H9 (cell line): Measurements from ENCODE around the gene TXLNG. TPM values are rescaled to one million over a fixed set of nuclear protein-coding genes. Genes with fewer than 3 reads are reported as not detected.

Experiments used
- DNase-seq: peaks from one replicate; pipeline ENCODE4 v3.0.0-alpha.2; 2017
- H2AFZ ChIP-seq: one replicate; pipeline ENCODE4 v1.6.1; 2013; ENCODE audit warnings: mild to moderate bottlenecking, low read length, control low read depth, moderate library complexity
- H2AK5ac ChIP-seq: 2 replicates; pipeline ENCODE4 v1.6.1; 2013; ENCODE audit warnings: low read length, control low read depth, mixed read lengths; ENCODE audit not compliant: insufficient read length
- H2BK120ac ChIP-seq: one replicate; pipeline ENCODE4 v1.6.1; 2013; ENCODE audit warnings: low read depth, mild to moderate bottlenecking, low read length, control low read depth, inconsistent platforms; ENCODE audit not compliant: poor library complexity, severe bottlenecking
- H2BK12ac ChIP-seq: 2 replicates; pipeline ENCODE4 v1.6.1; 2013; ENCODE audit warnings: low read length, control low read depth, mixed read lengths, low read depth; ENCODE audit not compliant: insufficient read length
- H2BK15ac ChIP-seq: 2 replicates; pipeline ENCODE4 v1.6.1; 2013; ENCODE audit warnings: low read depth, low read length, control low read depth
- H2BK20ac ChIP-seq: one replicate; pipeline ENCODE4 v1.6.1; 2013; ENCODE audit warnings: low read depth, mild to moderate bottlenecking, low read length, control low read depth, inconsistent platforms; ENCODE audit not compliant: poor library complexity, severe bottlenecking
- H2BK5ac ChIP-seq: 2 replicates; pipeline ENCODE4 v1.6.1; 2013; ENCODE audit warnings: low read length, control low read depth, mixed read lengths; ENCODE audit not compliant: insufficient read length
- H3K14ac ChIP-seq: 2 replicates; pipeline ENCODE4 v1.6.1; 2013; ENCODE audit warnings: low read length, control low read depth; ENCODE audit not compliant: insufficient read depth
- H3K18ac ChIP-seq: 2 replicates; pipeline ENCODE4 v1.6.1; 2013; ENCODE audit warnings: low read depth, mild to moderate bottlenecking, mixed read lengths, low read length, control low read depth; ENCODE audit not compliant: insufficient read length
- H3K23ac ChIP-seq: 2 replicates; pipeline ENCODE4 v1.6.1; 2013; ENCODE audit warnings: low read length, control low read depth, mixed read lengths, low read depth; ENCODE audit not compliant: insufficient read length
- H3K23me2 ChIP-seq: 2 replicates; pipeline ENCODE4 v1.6.1; 2013; ENCODE audit warnings: low read depth, mild to moderate bottlenecking, mixed read lengths, low read length, control low read depth; ENCODE audit not compliant: insufficient read length, poor library complexity, severe bottlenecking
- H3K27ac ChIP-seq: 2 replicates; pipeline ENCODE4 v1.5.1; 2013; ENCODE audit warnings: low read length, control low read depth, mixed read lengths, low read depth; ENCODE audit not compliant: insufficient read length
- H3K27me3 ChIP-seq: 2 replicates; pipeline ENCODE4 v1.6.1; 2013; ENCODE audit warnings: low read length, control low read depth, inconsistent platforms; ENCODE audit not compliant: insufficient read depth
- H3K4ac ChIP-seq: 2 replicates; pipeline ENCODE4 v1.6.1; 2013; ENCODE audit warnings: low read depth, mild to moderate bottlenecking, control low read depth, inconsistent platforms, low read length, moderate library complexity
- H3K4me1 ChIP-seq: 2 replicates; pipeline ENCODE4 v1.6.1; 2013; ENCODE audit warnings: low read length, control low read depth, inconsistent platforms; ENCODE audit not compliant: insufficient read depth
- H3K4me2 ChIP-seq: 2 replicates; pipeline ENCODE4 v1.6.1; 2013; ENCODE audit warnings: low read length, control low read depth, mixed read lengths; ENCODE audit not compliant: insufficient read length, insufficient read depth
- H3K56ac ChIP-seq: 2 replicates; pipeline ENCODE4 v1.6.1; 2013; ENCODE audit warnings: low read depth, mild to moderate bottlenecking, mixed read lengths, low read length, control low read depth; ENCODE audit not compliant: insufficient read length
- H3K79me1 ChIP-seq: 2 replicates; pipeline ENCODE4 v1.6.1; 2013; ENCODE audit warnings: low read depth, mild to moderate bottlenecking, moderate library complexity, low read length, control low read depth, inconsistent platforms; ENCODE audit not compliant: insufficient read depth, poor library complexity, severe bottlenecking
- H3K79me2 ChIP-seq: 2 replicates; pipeline ENCODE4 v1.6.1; 2013; ENCODE audit warnings: low read length, control low read depth, inconsistent platforms; ENCODE audit not compliant: insufficient read depth
- H3K9ac ChIP-seq: 2 replicates; pipeline ENCODE4 v1.6.1; 2013; ENCODE audit warnings: low read length, control low read depth, mixed read lengths; ENCODE audit not compliant: insufficient read length; ENCODE audit errors: extremely low read depth
- H3K9me3 ChIP-seq: one replicate; pipeline ENCODE4 v1.6.1; 2013; ENCODE audit warnings: low read depth, low read length, inconsistent platforms; ENCODE audit not compliant: control insufficient read depth
- H3T11ph ChIP-seq: one replicate; pipeline ENCODE4 v1.6.1; 2013; ENCODE audit warnings: mild to moderate bottlenecking, low read length, control low read depth, inconsistent platforms
- H4K20me1 ChIP-seq: one replicate; pipeline ENCODE4 v1.6.1; 2013; ENCODE audit not compliant: control insufficient read depth, insufficient read length, insufficient read depth
- H4K5ac ChIP-seq: 2 replicates; pipeline ENCODE4 v1.6.1; 2013; ENCODE audit warnings: low read depth, mild to moderate bottlenecking, mixed read lengths, low read length, control low read depth; ENCODE audit not compliant: insufficient read length
- H4K8ac ChIP-seq: replicated peaks from 2 replicates; pipeline ENCODE4 v1.6.1; 2013; ENCODE audit warnings: low read length, control low read depth, mixed read lengths, low read depth; ENCODE audit not compliant: insufficient read length
- H4K91ac ChIP-seq: 2 replicates; pipeline ENCODE4 v1.6.1; 2013; ENCODE audit warnings: low read depth, mild to moderate bottlenecking, moderate library complexity, mixed read lengths, low read length, control low read depth; ENCODE audit not compliant: insufficient read length
- H3K27ac Mint-ChIP-seq, 3 experiments: 2 replicates in 2 of 3; 3 replicates in 1 of 3; pipeline ENCODE4 v1.8.0; 2020 to 2021; ENCODE audit warnings: mixed read lengths in 3 of 3, mild to moderate bottlenecking in 1 of 3, moderate library complexity in 1 of 3
- H3K27me3 Mint-ChIP-seq: 2 replicates; pipeline ENCODE4 v1.8.0; 2021; ENCODE audit warnings: low read depth, mild to moderate bottlenecking, moderate library complexity, mixed read lengths
- H3K36me3 Mint-ChIP-seq, 3 experiments: 2 replicates in 2 of 3; 3 replicates in 1 of 3; pipeline ENCODE4 v1.8.0; 2020 to 2021; ENCODE audit warnings: low read depth in 3 of 3, mixed read lengths in 3 of 3; ENCODE audit not compliant: insufficient read depth in 1 of 3
- H3K4me1 Mint-ChIP-seq, 2 experiments: 2 replicates each; pipeline ENCODE4 v1.8.0; 2020; ENCODE audit warnings: mixed read lengths in 2 of 2
- H3K4me3 Mint-ChIP-seq, 2 experiments: 2 replicates in 1 of 2; 3 replicates in 1 of 2; pipeline ENCODE4 v1.8.0; 2020 to 2021; ENCODE audit warnings: mild to moderate bottlenecking in 2 of 2, mixed read lengths in 2 of 2, moderate library complexity in 1 of 2
- H3K9me3 Mint-ChIP-seq, 2 experiments: 2 replicates in 1 of 2; 3 replicates in 1 of 2; pipeline ENCODE4 v1.8.0; 2020; ENCODE audit warnings: mild to moderate bottlenecking in 2 of 2, mixed read lengths in 2 of 2, moderate library complexity in 1 of 2
- CTCF ChIP-seq: fragments of 200-600 bp; sonication (generic); conservative IDR thresholded peaks from 3 replicates; pipeline ENCODE4 v1.8.0; 2021; ENCODE audit warnings: antibody characterized with exemption, mild to moderate bottlenecking
- WGBS: extraction: QIAGEN DNeasy Blood & Tissue Kit; methylation state at CpG from one replicate; pipeline ENCODE4 v1.1.7; 2013; ENCODE audit warnings: missing lambda C conversion rate, low lambda C conversion rate, mixed read lengths; ENCODE audit not compliant: insufficient read length; ENCODE audit errors: extremely low coverage; 5-methylcytosine and 5-hydroxymethylcytosine counted together
- total RNA-seq: library from RNA; stranded (reverse); gene quantifications from 2 replicates; pipeline ENCODE4 v1.2.1, GENCODE V29; 2021

Gene TXLNG
- total RNA-seq, 1 experiment from 2014 or later: 90.7 TPM

DNA sequence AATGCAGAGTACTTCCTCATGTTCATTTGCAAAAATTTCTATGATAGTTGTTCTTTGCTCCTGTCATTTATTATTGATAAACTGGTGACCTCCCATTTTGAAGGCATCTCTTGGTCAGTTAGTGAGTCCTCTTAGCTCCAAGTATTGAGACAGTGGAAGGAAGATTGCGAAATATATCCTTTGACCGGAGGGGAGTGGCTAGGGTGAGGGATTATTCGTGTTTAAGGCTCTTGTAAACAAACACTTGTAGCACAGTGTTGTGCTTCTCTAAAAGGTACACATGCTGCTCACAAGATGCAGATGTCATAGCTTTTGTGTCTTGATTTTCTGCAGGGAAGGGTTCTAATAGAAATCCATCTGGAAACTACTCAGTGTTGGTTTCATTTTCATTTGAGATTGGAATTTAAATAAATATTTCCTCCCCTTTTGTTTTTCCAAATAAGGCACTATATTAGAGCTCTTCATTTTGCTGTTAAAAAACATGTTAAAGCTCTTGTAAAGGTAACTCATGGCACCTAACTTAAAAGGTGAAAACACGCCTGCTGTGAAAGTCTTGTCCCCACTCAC lies 21.8 kb downstream of the TXLNG start:
- TF ChIP-seq CTCF: no peak
- peaks cover 17% of the 10 kb centered on the region for H3K79me1 ChIP-seq
- WGBS: no CpG with 5 or more reads among the region's 4 CpGs
- no peaks in the 10 kb centered on the region for H3K27me3 ChIP-seq
- no peak overlapping the region for H2BK12ac ChIP-seq
- no peak overlapping the region for H3K9ac ChIP-seq
- no peak overlapping the region for H2AK5ac ChIP-seq
- no peak overlapping the region for H3K4ac ChIP-seq
- H3K27ac ChIP-seq: no peak overlapping the region
- no peaks in the 10 kb centered on the region for H3K9me3 ChIP-seq
- H3K23me2 ChIP-seq: no peaks in the 10 kb centered on the region
- Mint-ChIP-seq H3K9me3 (no peaks in the 10 kb centered on the region), H3K4me3 (no peak overlapping the region), H3K27ac (peak overlapping the region in 2 of 3 experiments; percentile 0 to 15; a peak in 2 of 7 replicates), H3K27me3 (no peaks in the 10 kb centered on the region), H3K36me3 (peaks cover 20 to 38% (median 26%) of the 10 kb centered on the region in 3 experiments; a peak in 6 of 7 replicates), H3K4me1 (peaks cover 20 to 24% of the 10 kb centered on the region in 2 experiments)
- H3K4me1 ChIP-seq: no peaks in the 10 kb centered on the region; the same call in 1 of the 2 replicates
- H4K20me1 ChIP-seq: no peaks in the 10 kb centered on the region
- H3K18ac ChIP-seq: no peak overlapping the region
- no peak for DNase-seq
- H4K91ac ChIP-seq: no peak overlapping the region
- H3K79me2 ChIP-seq: peaks cover 33% of the 10 kb centered on the region; the same call in 1 of the 2 replicates
- H2AFZ ChIP-seq: no peak overlapping the region
- H3K4me2 ChIP-seq: no peak overlapping the region
- no peak overlapping the region for H3K56ac ChIP-seq
- no peak overlapping the region for H4K8ac ChIP-seq
- no peak overlapping the region for H2BK120ac ChIP-seq
- H3T11ph ChIP-seq: no peak overlapping the region
- no peak overlapping the region for H2BK5ac ChIP-seq
- no peak overlapping the region for H4K5ac ChIP-seq
- no peak overlapping the region for H3K14ac ChIP-seq
- H2BK20ac ChIP-seq: no peak overlapping the region
- no peak overlapping the region for H3K23ac ChIP-seq
- H2BK15ac ChIP-seq: no peak overlapping the region
